Pons (tissue), 1 donor: ENCODE results near the gene MYADML2.

Experiments used
- DNase-seq: peaks from one replicate; pipeline ENCODE4 v3.0.0-alpha.2; 2016; ENCODE audit warnings: low spot score

MYADML2 gene

GRCh38 chr17:81899514-81900166 is 47.4 kb downstream of the MYADML2 start:
- DNase-seq = no peak

DNA sequence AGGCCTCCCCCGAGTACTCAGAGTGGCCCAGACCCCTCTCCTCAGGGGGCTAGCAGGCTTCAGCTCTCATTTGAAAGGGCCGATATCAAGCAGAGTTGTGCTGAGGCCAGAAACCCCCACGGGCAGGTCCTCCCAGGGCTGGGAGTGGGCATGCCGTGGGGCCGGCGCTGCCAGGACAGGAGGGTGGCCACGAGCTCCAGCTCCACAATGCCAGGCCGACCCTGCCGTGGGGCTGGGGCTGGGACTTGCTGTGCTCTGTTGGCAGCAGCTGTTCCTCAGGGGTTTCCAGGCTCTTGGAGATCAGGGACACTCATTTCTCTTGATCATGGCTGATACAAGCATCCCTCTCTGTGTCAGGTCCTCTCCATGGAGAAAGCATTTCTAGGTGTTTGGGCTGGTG is 48.1 kb downstream of the MYADML2 start:
- DNase-seq = no peak

DNA sequence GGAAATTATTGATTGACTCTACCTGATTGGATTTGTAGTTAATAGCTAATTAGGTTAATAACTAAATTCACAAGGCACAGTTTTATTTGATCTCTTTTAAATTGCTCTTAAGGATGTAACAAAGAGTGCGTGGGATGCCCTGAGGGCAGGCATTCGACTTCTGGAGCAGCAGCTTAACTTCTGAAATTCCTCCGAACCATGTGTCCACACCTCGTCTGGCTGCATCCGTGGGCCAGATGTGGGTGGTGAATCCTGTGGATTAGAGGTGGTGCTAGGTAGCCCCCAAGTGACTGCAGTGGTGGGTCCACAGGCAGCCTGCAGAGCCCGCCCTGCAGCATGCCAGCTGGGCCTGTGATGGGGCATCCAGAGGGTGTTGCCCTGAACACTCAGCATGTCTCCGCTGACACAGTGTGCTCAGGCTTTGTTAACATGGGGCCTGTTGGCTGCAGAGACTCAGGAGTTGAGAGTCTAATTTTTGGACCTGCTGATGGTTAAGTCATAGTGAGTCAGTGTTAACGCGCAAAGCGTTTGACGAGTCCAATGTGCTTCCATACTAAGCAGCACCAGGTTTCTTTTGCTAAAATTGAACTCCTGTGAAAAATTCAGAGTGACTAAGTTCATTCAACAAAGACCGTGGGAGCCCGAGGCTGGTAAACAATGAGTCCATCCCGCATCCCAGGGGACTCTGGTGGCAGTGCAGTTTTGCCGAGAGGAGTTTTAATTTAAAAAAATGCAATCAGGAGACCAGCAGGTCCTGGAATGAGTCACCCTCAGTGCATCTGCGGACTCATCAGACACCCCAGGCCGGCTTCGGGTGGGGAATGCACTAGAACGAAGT is 48.8 kb downstream of the MYADML2 start:
- DNase-seq = no peak

GRCh38 chr17:81895400-81895799 is 51.6 kb downstream of the MYADML2 start:
- no peak for DNase-seq

DNA sequence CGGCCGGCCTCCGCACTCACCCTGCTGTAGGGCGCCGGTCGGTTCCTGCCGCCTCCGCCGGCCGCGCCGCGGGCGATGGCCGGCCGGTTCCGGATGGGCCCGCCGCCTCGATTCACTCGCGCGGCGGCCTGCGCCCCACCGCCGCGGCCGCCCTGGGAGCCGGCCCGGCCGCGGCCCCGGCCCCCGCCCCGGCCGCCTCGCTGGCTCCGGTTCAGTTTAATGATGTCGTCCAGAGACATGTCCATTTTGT is 55.8 kb downstream of the MYADML2 start:
- DNase-seq = no peak

DNA sequence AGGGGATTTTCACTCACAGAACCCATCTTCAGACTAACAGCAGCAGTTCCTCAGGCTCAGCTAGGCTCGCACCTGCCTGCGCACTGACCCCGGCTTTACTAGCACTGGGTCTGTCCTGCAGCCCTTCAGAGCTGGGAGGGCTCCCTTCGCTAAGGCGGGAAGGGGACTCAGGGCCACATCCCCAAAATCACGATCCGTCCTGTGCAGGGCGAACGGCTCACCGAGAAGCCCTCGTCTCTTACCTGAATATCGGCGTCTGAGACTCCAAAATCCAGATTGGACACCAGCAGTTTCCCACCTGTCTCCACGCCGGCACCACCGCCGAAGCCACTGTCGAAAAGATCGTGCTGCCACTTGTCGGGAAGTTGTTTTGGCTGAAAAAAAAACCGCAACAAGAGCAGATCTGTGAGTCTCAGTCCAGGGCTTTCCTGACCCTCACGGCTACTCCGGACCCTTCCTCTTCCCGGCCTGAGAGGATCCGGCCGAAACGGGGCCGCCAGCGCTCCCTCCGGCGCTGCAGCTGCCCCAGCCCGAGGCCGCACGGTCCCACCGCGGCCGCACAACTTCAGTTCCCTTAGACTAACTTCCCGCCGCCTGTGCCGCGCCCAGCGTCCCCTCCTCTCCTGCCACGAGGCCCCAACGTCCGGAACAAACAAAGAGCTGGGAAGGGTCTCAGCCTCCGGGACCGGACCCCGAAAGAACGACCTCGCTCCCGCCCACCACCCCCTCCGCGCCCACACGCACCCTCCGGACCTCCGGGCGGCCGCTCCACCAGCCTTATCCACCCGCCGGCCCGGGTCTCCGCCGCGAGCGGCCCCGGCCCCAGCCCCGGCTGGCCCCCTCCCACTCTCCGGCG is 56.4 kb downstream of the MYADML2 start:
- no peak for DNase-seq
